ENCODE data around the gene C1orf116. TPM values are rescaled to one million over a fixed set of nuclear protein-coding genes. Genes with fewer than 3 reads are reported as not detected.

C1orf116 gene
- total RNA-seq, 1 donor from 2014 or later, result not detected

DNA sequence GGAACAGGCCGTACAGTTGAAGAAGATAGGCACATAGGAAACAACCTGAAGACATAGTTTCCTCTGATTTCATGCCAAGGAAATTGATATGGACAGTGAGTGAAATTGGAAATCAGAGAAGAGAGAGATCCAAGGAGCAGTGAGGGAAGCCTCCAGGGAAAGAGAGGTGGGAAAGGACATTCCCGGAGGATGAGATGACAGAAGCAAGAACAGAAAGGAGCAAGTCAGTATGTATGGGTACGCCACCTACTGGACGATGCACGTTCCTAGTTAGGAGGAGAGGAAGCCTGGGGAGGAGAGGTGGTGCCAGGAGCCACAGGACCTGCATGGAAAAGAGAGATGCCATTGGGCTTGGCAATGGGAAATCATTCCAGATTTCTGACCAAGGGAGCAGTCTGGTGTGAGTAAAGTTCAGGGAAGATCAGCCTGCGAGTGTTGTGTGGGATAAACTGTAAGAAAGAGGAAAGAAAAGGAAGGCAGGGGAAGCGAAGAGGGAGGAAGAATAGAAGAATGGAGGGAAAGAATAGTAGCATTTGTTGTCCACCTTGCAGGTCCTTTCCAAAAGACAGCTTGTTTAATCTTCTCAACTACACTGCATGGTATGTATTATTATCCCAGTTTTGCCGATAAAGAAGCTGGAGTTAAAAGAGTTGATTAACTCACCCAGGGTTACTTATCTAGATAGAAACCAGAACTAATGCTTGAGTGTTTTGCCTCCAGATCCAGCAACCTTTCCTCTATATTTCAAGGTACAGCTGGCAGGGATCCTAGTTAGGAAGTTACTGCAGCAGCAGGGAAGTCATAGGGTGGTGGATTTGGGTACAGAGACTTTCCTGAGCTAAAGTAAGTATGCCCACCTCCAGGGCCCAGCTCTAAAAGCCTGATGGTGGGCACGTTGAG is 27.4 kb downstream of the C1orf116 start:
- no peak overlapping the region for H3K4me3 Mint-ChIP-seq (ENCODE audit: unreplicated experiment)
- H3K4me1 Mint-ChIP-seq (ENCODE audit: unreplicated experiment), result peaks cover 4% of the 10 kb centered on the region
- H3K9me3 Mint-ChIP-seq (ENCODE audit: unreplicated experiment), result no peaks in the 10 kb centered on the region

DNA sequence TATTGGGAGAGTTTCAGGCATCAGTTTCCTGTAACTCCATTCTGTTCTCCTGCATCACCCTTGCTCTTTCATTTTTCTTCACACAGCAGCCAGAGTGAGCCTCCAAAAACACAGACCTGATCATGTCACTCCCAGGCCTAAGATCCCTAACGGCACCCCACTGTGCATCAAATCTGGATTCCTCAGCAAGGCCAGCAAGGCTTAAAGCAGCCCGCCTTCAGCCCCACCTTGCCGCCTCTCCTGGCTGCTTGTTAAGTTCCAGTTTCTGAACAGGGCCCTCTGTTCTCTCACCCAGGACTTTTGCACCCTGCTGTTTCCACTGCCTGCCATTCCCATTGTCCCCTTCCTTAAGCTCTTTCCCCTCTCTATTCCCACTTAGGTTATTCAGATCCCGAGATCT is 29.3 kb downstream of the C1orf116 start:
- Mint-ChIP-seq H3K4me3 (ENCODE audit: unreplicated experiment) (no peak overlapping the region), H3K4me1 (ENCODE audit: unreplicated experiment) (peaks cover 4% of the 10 kb centered on the region), H3K9me3 (ENCODE audit: unreplicated experiment) (no peaks in the 10 kb centered on the region), H3K27me3 (ENCODE audit: unreplicated experiment) (peaks cover 14% of the 10 kb centered on the region), H3K36me3 (ENCODE audit: unreplicated experiment) (no peaks in the 10 kb centered on the region), H3K27ac (ENCODE audit: unreplicated experiment) (no peak overlapping the region)
- DNase-seq (ENCODE audit: extremely low spot score, unreplicated experiment), result no peak
- TF ChIP-seq, protein P1, sequence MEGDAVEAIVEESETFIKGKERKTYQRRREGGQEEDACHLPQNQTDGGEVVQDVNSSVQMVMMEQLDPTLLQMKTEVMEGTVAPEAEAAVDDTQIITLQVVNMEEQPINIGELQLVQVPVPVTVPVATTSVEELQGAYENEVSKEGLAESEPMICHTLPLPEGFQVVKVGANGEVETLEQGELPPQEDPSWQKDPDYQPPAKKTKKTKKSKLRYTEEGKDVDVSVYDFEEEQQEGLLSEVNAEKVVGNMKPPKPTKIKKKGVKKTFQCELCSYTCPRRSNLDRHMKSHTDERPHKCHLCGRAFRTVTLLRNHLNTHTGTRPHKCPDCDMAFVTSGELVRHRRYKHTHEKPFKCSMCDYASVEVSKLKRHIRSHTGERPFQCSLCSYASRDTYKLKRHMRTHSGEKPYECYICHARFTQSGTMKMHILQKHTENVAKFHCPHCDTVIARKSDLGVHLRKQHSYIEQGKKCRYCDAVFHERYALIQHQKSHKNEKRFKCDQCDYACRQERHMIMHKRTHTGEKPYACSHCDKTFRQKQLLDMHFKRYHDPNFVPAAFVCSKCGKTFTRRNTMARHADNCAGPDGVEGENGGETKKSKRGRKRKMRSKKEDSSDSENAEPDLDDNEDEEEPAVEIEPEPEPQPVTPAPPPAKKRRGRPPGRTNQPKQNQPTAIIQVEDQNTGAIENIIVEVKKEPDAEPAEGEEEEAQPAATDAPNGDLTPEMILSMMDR (IDR thresholded peaks at IDR 0.05), result no peak

More for the DNA sequence above, 27.4 kb downstream of the C1orf116 start:
- TF ChIP-seq, protein P1 (IDR thresholded peaks at IDR 0.05), result peak; percentile 63
- no peak overlapping the region for H3K27ac Mint-ChIP-seq (ENCODE audit: unreplicated experiment)
- no peaks in the 10 kb centered on the region for H3K36me3 Mint-ChIP-seq (ENCODE audit: unreplicated experiment)
- DNase-seq (ENCODE audit: extremely low spot score, unreplicated experiment), result no peak
- peaks cover 10% of the 10 kb centered on the region for H3K27me3 Mint-ChIP-seq (ENCODE audit: unreplicated experiment)

DNA sequence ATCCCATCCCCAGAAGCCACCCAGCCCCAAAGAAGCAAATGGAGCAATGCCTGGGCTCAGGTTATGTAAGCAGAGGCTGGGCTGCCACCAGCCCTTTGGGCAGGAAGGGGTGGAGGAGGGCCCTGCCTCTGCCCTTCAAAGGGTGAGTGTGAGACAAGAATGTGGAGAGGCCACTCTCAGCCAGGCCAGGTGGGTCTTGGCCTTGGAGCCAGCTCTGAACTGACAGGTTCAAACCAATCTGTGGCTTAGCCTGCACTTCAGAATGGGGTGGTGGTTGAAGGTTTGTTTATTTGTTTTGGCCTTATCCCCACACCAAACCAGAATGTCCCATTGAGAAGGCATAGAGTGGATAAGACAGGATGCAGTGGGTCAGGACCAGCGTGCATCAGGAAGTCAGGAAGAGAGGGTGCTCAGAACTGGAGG is 29.8 kb downstream of the C1orf116 start:
- H3K9me3 Mint-ChIP-seq (ENCODE audit: unreplicated experiment), result no peaks in the 10 kb centered on the region
- H3K27ac Mint-ChIP-seq (ENCODE audit: unreplicated experiment), result no peak overlapping the region
- no peak for DNase-seq (ENCODE audit: extremely low spot score, unreplicated experiment)

DNA sequence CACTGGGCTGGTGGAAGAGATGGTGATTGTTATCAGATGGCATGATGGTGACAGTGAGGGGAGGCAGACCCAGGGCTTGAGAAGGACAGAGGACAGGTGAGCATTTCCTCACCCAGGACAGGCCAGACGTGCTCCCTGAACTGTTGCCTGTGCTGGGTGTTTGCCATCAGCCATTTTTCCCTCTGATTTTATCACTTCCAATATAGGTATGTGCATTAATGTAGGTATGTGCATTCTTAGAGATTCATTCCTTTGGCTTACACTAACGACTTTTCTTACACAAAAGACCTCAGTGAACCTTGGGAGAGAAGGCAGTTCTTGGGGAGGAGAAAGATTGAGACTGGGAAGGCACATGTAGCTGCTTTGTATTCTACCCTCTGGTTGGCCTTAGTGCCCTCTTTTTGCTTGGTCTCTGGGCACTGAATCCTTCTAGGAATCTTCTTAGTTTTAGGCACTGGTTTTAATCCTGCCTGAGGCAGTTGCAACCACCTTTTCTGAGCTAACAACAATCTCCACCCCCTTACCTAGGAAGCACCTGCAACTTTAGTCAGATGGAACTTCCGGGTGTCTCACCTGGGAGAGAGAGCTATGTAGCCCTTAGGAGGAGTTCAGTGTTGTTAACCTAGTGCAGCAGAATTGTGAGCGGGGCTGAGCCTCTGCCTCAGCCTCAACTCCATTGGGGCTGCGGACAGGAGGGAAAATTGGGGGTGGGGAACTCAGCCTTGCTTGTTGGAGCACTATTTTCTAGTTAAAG is 30.9 kb downstream of the C1orf116 start:
- H3K27ac Mint-ChIP-seq (ENCODE audit: unreplicated experiment), result no peak overlapping the region

More for the DNA sequence above, 29.8 kb downstream of the C1orf116 start:
- TF ChIP-seq, protein P1 (IDR thresholded peaks at IDR 0.05), result no peak
- H3K4me1 Mint-ChIP-seq (ENCODE audit: unreplicated experiment), result peaks cover 4% of the 10 kb centered on the region
- no peak overlapping the region for H3K4me3 Mint-ChIP-seq (ENCODE audit: unreplicated experiment)
- H3K36me3 Mint-ChIP-seq (ENCODE audit: unreplicated experiment), result no peaks in the 10 kb centered on the region
- peaks cover 14% of the 10 kb centered on the region for H3K27me3 Mint-ChIP-seq (ENCODE audit: unreplicated experiment)

More for the DNA sequence above, 30.9 kb downstream of the C1orf116 start:
- no peaks in the 10 kb centered on the region for H3K4me1 Mint-ChIP-seq (ENCODE audit: unreplicated experiment)
- no peak overlapping the region for H3K4me3 Mint-ChIP-seq (ENCODE audit: unreplicated experiment)
- no peaks in the 10 kb centered on the region for H3K9me3 Mint-ChIP-seq (ENCODE audit: unreplicated experiment)
- H3K36me3 Mint-ChIP-seq (ENCODE audit: unreplicated experiment), result no peaks in the 10 kb centered on the region
- TF ChIP-seq, protein P1 (IDR thresholded peaks at IDR 0.05), result no peak
- peaks cover 24% of the 10 kb centered on the region for H3K27me3 Mint-ChIP-seq (ENCODE audit: unreplicated experiment)
- DNase-seq (ENCODE audit: extremely low spot score, unreplicated experiment), result no peak
